NK-92 treated with Interleukin-12 subunit alpha and Interleukin-12 subunit beta, amount 100 ng/mL, for 24 hours (cell line): Measurements from ENCODE around the gene TMEM235.

Source experiments
- DNase-seq: peaks from one replicate; lab custom pipeline; 2025; lab: John Stamatoyannopoulos, UW

TMEM235 gene

GRCh38 chr17:78230996-78231935, at the start of gene TMEM235:
TMEM235 (plus strand) TSS chr17:78231631; CDS start chr17:78232024, 393 bp downstream.
- no peak for DNase-seq

DNA sequence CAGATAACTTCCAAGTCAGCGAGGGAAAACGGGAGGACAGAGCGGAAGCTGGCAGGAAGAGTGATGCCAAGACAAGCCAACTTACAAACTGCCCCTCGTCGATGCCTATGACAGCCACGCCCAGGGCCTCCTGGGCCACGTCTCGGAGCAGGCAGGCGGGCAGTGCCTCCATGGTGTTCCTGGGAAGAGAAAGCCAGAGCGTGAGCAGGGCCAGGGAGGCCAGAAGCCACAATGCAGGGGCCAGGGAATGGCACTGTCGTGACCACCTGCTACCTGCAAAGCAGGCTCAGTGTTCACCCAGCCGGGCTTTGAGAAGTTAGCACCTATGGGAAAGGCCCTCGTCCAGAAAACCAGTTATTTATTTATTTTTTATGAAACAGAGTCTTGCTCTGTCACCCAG, 48.9 kb upstream of the TMEM235 start:
- DNase-seq, result no peak

- no peak for DNase-seq
Measured at GRCh38 chr17:78183916-78184315, 47.5 kb upstream of the TMEM235 start.

DNA sequence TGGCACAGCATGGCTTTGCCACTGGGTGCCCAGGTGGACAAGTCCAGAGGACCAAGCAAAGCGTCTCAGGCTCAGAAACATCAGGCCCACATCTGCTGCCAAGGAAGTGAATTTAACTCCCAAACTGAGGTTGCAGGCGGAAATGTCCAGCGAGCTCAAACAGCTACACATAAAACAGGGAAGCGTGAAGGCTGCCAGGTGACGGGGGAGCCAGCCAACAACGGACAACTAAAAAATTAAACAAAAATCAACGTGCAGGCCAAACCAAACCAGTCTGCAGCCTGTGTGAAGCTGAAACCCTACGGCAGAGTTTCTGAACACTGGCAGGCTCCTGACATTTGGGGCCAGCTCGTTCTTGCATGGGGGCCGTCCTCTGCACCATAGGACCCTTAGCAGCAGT, 47.1 kb upstream of the TMEM235 start:
- no peak for DNase-seq

GRCh38 chr17:78184868-78185267, 46.6 kb upstream of the TMEM235 start:
- DNase-seq, result no peak

GRCh38 chr17:78185981-78186691, 45.3 kb upstream of the TMEM235 start:
- no peak for DNase-seq

DNA sequence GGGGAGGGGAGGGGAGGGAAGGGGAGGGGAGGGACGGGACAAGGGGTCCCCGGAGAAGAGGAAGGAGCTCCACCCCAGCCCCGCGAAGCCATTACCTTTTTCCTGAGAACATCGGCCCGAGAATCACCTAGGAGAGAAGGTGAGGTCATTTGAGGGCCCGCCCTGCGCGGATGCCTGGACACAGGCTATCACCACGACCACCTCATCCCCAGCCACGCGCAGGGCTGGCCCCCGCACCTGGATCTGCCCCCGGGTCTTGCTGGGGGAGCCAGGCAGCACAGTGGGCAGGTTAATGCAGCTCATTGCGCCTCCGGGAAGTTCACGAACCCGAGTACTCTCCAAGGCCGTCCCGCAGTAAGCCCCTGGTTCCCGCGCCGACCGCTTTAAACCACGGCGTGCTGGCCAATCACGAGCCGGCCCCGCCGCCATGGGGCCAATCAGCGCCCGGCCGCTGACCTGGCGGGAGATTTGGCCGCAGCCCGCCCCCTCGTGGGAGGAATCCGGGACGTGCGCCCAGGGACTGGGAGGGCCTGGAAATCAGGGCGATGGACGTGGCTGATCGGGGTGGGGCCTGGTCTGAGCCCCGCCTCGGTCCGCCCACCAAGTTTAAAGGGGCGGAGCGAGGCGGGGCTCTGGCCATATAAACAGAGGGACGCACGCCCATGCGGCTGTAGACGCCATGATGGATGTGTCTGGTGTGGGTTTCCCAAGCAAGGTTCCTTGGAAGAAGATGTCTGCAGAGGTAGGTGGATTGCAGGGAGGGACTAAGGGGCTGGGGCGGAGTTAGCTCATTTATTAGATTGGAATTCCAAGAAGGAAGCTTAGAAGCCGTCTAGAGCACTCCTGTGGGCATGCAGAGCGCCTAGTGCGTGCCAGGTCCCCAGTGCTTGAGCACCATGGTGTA, 44.5 kb upstream of the TMEM235 start, which contains the start of the genes AFMID and TK1:
Gene AFMID (plus strand): TSS at position 671 of the 904 bp plus-strand sequence. CDS start 9 bp downstream, at position 680.
Gene TK1 (minus strand): TSS at position 361 of the 904 bp plus-strand sequence. CDS start 58 bp downstream, at position 303.
- DNase-seq, result peak; percentile 96

DNA sequence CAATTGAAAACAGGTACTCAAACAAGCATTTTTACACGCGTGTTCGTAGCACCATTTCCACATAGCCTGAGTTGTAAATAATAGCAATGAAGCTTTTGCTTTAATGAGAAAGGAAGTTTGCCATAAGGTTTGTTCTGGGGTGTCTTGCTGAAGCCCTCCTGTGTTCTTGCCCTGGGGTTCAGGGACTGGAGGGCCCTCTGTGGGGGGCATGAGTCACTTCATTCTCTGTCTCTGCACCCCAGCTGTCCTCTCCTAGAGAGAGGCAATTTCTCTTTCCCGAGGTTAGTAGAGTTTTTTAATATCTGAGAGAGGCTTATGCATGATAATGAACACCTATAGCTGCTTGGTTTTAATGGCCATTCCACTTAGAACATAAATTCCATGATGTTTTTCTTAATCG, 34.7 kb upstream of the TMEM235 start:
- DNase-seq, result no peak

DNA sequence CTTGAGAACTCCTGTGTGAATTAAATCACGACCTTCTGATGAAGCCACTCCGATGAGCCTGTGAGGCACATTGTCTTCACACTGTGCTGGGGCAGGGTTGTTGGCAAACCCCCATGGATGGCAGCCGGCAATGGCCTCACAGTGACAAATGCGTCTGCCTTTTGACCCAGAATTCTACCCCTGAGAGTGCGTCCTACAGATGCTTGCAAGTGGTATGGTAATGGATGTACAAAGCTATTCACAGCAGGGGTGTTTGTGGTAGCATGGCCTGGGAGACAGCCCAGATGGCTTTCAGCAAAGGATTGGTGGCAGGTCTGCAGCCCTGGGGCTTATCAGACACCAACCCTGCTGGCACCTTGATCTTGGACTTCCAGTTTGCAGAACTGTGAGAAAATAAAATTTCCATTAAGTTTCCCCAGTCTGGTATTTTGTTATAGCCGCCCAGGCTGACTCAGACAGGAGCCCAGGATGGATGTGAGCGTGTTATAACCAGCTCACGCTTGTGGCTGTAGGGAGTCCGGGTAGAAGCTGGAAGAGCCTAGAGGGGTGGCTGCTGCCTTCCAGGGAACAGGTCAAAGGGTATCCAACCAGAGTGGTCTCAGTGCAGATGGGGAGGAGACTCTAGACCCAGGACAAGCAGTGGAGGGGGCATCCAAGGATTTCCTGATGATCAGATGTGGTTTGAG, 34.1 kb upstream of the TMEM235 start:
- DNase-seq, result no peak

DNA sequence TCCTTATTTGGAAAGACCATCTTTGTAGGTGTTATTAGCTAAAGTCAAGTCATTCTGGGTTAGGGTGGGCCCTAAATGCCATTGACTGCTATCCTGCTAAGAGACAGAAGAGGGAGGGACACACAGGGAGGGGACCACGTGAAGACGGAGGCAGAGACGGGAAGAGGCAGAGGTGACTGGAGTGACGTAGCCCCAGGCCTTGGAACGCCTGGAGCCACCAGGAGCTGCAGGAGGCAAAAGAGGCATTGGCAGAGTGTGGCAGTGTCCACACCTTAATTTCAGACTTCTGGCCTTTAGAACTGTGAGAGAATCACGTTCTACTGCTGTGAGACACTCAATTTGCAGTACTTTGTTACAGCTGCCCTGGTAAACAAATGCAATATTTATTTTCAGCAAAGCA, 31.0 kb upstream of the TMEM235 start:
- no peak for DNase-seq

GRCh38 chr17:78202666-78203065, 28.8 kb upstream of the TMEM235 start:
- DNase-seq, result no peak

- DNase-seq, result no peak
Measured at GRCh38 chr17:78204387-78205123, 26.9 kb upstream of the TMEM235 start.

- no peak for DNase-seq
Measured at GRCh38 chr17:78205124-78205775, 26.2 kb upstream of the TMEM235 start.

DNA sequence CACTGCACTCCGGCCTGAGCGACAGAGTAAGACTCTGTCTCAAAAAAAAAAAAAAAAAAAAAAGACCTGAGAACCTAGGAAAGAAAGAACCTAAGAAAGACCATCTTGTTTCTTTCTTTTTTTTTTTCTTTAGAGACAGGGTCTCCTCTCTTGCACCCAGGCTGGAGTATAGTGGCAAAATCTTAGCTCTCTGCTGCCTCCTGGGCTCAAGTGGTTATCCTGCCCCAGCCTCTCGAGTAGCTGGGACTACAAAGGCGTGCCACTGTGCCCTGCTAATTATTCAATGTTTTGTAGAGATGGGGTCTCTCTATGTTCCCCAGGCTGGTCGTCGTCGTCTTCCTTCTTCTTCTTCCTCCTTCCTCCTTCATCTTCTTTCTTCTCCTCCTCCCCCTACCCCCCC, 25.1 kb upstream of the TMEM235 start:
- no peak for DNase-seq

- DNase-seq, result no peak
Measured at GRCh38 chr17:78208486-78208885, 22.9 kb upstream of the TMEM235 start.

DNA sequence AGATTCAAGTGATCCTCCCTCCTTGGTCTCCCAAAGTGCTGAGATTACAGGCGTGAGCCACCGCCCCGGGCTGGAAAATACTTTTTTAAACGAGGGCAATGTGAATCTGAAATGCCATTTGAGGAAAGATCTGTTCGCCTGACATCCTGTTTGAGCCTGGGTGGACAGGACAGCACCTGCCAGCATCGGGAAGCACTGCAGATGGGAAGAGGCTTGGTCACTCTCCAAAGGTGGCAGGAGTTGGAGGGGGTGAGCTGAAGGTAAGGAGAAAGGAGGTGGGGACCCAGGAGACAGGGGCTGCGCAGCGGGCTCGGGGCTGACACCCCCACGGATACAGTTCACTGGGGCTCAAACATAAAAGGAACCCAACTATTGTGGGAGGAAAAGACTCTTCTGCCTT, 21.3 kb upstream of the TMEM235 start:
- DNase-seq, result no peak

DNA sequence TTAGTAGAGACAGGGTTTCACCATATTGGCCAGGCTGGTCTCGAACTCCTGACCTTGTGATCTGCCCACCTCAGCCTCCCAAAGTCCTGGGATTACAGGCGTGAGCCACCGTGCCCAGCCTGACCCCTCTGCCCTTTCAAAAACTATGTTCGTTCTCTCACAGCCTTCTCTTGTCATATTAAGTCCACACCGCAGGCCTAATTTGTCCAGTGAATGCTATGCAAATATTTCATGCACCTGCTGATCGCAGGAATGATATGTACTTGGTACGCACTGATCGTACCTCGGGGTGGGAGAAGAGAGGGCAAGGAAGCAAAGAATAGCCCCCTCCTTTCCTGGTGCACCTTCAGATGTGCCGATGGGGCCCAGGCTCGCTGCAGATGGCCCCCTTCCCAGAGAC, 20.4 kb upstream of the TMEM235 start:
- DNase-seq, result no peak

- peak; percentile 87 for DNase-seq
Measured at GRCh38 chr17:78214016-78214705, 17.3 kb upstream of the TMEM235 start, which contains the start of gene BIRC5. BIRC5 (plus strand) TSS chr17:78214253; CDS start chr17:78214317, 64 bp downstream.

- no peak for DNase-seq
Measured at GRCh38 chr17:78214706-78215061, 16.7 kb upstream of the TMEM235 start.
